COLO829 (cell line): ENCODE measurements around the gene ADCK2.
"Not testable (repeated sequence)": the region's sequence is repeated elsewhere in the genome, so short reads cannot be mapped to it uniquely, and the experiment has no call there.

Source experiments
- DNase-seq: peaks from one replicate; pipeline ENCODE4 v3.0.0; 2012; ENCODE audit warnings: low spot score

The ADCK2 gene

DNA sequence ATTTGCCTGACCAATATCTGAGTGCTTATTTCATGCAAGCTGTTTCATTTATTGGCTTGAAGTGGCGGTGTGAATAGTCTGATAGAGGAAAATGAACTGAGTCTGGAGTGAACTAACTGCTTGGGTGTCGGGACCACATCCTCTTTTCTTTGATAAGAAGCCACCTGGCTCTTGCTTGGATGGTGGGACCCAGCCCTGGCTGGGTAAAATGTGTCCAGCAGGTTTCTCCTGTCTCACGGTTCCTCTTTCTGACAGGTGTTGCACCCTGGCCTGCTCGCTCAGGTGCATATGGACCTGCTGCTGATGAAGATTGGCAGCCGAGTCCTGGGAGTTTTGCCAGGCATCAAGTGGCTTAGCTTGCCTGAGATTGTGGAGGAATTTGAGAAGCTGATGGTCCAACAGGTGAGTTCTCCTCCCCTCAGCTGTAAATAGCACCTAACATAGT lies 1.6 kb downstream of the ADCK2 start:
- DNase-seq = no peak

DNA sequence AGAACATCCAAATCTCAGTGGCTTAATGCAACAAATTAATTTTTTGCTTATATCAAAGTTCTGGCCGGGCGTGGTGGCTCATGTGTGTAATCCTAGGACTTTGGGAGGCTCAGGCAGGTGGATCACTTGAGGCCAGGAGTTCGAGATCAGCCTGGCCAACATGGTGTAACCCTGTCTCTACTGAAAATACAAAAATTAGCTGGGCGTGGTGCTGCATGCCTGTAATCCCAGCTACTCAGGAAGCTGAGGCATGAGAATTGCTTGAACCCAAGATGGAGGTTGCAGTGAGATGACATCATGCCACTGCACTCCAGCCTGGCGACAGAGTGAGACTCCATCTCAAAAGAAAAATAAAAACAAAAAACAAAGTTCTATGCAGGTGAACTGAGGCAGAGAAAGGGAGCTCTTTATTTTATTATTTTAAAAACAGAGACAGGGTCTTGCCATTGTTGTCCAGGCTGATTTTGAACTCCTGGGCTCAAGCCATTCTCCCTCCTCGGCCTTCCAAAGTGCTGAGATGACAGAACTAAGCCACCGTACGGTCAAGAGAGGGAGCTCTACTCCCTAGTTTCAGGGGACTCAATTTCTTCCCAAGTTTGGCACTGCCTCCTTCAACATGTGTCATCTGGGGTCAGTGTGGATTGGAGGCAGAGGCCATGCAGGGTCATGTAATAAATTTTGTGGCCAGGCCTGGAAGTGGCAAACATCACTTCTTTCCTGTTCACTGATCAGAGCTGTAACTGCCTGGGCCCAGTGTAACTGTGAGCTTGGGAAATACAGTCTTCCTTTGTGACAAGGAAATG lies 2.4 kb downstream of the ADCK2 start:
- peak; percentile 68 for DNase-seq

DNA sequence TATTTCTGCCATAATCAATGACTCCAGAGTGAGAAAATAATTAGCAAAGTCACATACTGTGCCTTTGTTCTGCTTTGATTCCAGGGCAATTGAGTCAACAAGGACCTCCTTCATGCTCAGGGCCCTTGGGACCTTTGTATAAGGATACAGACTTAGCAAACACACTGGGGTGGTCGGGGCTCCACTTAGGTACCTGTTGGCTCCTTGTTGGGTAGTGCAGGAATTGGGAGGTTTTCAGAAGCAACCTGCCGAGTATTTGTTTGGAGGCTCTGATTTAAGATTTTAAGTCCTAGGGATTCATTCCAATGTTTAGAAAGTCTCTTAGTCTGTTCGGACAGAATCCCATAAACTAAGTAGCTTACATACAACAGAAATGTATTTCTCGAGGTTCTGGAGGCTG lies 3.0 kb downstream of the ADCK2 start:
- no peak for DNase-seq

DNA sequence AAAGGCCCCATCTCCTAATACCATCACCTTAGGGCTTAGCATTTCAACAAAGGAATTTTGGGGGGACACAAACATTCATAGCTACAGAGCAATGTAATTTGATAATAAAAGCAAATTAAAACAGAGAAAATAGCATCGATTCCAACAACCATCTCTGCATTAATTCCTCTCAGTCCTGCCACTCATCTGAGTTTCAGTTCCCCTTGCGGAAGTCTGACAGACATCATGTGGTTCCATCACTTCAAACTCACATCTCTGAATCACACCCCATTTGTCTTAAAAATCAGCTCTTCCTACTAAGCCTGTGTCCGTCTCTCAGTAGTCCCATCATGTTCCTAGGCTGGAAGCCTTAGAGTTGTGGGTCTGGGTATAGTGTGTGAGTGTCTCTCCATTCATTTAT lies 3.6 kb downstream of the ADCK2 start:
- DNase-seq = no peak

DNA sequence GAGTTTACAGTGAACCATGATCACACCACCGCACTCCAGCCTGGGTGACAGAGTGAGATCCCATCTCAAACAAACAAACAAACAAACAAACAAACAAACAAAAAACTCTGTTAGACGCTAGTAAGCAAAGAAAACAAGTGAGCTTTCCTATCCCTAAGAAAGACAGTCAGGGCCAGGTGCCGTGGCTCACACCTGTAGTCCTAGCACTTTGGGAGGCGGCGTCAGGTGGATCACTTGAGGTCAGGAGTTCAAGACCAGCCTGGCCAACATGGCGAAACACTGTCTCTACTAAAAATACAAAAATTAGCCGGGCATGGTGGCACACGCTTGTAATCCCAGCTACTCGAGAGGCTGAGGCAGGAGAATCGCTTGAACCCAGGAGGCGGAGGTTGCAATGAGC lies 4.2 kb downstream of the ADCK2 start:
- DNase-seq = not testable (repeated sequence)

DNA sequence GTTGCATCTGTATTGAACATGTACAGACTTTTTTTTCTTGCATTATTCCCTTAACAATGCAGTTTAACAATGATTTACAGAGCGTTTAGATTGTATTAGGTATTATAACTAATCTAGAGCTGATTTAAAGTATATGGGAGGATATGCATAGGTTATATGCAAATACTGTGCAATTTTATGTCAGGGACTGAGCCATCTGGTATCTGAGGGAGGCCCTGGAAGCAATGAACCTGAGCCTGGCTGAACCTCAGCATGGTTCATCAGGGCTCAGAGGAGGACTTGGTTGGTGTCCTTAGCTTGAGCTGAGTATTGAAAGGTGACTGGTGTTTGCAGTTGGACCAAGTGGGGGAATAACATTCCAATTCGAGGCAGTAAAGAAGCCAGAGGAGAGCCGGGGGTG lies 4.8 kb downstream of the ADCK2 start:
- DNase-seq = no peak

DNA sequence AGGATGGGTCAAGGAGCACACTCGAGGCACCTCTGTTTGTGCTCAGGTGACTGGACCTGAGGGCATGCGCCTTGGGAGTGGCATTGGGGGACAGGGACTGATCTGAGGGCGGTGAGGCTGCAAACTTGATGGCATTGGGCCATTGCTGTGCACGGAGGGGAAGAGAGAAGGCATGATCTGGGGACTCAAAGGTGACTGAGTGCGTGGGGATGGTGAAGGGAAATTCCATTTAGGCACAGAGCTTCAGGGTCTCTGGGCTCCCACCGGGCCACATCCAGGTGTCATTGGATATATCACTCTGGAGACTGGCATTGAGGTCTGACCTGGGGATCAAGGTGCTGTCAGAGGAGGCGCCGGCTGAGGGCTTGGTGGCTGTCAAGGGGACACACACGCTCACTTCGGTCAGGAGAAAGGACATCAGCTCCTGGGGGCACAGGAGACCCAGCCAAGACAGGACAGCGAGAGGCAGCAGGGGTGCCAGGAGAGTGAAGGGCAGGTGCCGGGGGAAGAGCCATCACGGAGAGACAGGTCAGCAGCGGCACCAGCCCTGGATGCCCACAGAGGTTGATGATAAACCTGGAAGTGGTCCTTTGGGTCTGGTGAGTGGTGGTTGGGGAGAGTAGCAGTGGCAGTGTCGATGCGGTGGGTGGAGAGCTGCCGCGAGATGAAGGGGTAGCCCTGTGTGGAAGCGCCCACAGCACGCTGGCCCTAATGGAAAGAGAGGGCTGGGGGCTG lies 5.5 kb downstream of the ADCK2 start:
- DNase-seq = no peak

DNA sequence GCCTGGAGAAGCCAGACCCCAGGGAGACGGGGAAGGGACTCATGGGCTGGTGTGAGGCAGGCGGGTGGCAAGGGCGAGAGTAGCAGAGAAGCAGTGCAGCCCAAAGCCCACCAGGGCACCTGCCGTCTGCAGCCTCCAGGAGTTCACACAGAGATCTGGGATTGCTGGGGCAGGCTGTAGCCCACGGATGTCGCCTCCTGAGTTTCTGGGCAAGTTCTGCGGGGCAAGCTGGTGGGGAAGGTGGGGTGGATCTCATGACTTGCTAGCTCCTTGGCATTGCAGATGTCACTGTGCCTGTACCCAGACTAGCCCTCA lies 6.0 kb downstream of the ADCK2 start:
- no peak for DNase-seq

DNA sequence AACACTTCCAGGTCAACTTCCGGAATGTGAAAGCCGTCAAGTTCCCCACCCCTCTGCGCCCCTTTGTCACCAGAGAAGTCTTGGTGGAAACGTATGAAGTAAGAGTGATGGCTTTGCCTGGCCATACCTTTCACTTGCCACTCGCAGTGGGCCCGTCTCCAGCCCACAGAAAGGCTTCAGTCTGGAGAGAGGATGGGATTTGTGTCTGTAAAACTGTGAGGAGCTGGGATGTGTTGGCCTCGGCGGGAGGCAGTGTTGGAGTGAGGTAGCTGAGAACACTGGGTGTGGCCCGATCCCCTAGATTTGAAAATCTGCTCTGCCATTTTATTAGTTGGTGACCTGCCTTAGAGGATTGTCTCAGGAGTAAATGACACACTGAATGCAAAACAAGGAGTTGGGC lies 6.4 kb downstream of the ADCK2 start:
- no peak for DNase-seq

DNA sequence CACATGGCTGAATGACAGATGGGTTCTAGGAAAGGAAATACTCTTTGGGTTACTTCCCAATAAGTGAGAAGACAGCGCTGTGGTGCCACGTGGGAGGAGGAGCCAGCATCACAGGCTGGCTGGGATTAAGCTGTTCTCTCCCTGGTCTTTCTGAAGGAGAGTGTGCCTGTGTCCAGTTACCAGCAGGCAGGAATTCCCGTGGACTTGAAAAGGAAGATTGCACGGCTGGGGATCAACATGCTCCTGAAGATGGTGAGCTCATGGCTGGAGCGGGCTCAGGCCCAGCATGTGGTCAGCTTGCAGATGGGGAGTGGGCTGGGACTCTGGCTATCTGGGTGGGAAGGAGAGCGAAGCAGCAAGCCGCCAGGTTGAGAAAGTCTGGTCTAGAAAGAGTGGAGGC lies 8.1 kb downstream of the ADCK2 start:
- no peak for DNase-seq

DNA sequence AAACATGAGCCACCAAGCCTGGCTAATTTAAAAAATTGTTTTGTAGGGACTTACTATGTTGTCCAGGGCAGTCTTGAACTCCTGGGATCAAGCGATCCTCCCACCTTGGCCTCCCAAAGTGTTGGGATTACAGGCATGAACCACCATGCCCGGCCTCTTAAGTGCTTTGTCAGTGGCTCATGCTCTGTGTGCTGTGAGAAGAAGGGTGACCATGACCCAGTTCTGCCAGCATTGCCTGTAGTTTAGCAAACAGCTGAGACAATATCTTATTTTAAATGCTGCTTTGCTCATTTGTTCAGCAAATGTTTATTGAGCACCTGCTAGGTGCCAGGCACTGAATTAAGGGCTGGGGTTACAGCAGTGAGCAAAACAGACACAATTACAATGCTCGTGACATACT lies 9.0 kb downstream of the ADCK2 start:
- no peak for DNase-seq

DNA sequence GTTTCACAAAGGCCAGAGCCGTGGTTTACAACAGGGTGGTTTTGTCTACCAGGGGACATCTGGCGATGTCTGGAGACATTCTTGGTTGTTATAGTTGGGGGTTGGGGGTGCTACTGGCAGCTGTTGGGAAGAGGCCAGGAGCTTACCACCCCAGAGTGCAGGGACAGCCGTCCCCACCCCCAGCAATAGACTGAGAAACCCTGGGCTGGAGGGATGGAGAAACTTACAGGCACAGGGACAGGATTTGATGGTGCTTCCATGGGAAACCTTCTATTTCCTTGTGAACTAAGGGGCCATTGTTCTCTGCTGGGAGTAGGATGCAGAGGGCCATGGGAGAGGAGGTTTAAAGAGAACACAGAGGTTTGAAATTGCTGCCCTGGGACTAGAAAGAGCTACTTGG lies 10.9 kb downstream of the ADCK2 start:
- peak; percentile 99 for DNase-seq

DNA sequence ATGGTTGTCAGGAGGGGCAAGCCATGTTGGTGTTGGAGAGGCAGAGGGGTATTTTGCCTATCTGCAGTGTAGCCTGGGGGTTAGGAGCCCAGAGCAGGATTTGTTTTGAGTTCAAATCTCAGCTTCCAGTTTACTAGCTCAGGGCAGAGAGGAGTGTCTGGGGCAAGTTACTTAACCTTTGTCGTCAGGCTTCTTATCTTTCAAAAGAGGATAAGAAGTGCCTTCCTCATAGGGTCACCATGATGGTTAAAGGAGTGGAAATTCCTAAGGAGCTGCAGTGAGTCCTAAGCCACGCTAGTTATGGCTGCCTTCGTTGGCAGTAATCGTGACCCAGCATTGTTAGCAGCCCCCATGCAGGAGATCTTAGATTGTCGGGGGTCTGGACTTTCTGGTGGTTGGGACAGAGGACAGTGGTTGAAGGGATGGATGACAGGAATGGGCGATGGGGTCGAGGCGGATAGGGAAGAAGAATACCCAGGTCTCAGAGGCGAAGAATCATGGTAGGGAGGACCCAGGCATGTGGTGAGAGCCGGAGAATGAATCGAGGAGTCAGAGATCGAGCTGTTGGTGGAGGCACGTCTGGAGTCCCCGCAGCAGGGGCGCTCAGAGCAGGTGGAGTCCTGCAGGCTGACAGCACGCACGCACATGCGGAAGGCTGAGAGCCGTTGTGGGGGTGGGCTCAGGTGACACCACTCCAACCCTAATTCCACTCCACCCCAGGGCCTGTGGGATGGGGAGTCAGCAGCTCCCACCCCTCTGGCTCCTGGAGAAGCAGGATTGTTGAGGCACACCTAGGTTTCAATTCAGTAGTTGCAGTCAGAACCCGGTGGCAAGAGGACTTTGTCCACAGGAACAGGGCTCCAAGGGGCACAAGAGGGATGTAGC lies 11.6 kb downstream of the ADCK2 start:
- DNase-seq = no peak

DNA sequence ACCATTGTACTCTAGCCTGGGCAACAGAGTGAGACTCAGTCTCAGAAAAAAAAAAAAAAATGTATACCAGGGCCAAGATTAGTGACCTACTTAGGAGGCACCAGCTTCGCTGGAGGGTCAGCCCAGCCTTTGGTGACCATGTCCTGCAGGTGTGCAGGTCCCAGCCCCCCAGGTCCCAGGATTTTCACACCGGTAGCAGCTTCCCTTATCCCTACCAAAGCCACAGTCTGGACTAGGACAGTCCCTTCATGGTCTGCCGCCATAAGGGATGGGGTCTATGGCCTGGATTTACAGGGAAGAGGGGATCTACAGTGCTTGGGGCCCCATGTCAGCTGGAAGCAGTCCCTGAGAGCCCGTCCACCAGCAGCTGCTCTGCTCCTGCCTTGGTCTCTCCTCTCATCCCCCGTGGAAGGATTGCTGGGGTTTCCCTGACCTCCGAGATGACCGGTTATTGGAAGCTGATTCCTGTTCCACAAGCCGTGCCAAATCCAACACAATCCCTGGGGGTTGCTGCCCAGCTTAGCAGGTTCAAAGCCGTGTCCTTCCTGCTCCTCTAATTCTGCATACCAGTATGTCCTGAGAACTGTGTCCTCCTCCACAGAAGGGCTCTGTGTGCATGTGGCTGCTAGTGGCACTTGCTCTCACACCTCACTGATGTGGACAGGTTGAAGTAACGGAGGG lies 12.8 kb downstream of the ADCK2 start:
- no peak for DNase-seq

DNA sequence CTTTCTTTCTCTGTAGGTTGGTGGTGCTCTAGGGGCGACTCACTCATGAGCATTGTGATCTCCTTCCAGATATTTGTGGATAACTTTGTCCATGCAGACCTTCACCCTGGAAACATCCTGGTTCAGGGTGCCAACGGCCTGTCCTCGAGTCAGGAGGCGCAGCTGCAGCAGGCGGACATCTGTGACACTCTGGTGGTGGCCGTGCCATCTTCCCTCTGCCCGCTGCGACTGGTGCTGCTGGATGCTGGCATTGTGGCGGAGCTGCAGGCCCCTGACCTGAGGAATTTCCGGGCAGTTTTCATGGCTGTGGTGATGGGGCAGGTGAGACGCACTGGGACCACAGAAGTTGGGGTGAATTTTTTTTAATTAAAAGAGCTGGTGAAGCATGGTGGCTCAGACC lies 14.2 kb downstream of the ADCK2 start:
- DNase-seq = no peak

DNA sequence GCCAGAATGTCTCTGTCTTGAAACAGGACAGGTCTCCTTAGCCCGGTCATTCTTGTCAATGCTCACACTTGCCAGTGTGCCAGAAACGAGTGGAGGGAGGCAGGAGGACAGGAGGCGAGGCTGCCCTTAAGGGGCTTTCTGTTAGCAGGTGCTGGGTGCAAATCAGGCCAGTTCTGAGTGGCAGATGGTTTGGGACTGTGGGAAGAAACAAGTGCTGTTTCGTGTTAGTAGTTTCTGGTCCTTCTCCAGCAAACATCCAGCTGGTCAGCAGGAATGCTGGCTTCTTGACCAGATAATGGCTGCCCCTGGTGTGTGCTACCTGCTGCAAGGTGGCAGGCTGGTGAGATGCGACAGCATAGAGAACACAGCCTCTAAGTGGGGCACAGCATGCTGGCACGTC lies 15.6 kb downstream of the ADCK2 start:
- no peak for DNase-seq

DNA sequence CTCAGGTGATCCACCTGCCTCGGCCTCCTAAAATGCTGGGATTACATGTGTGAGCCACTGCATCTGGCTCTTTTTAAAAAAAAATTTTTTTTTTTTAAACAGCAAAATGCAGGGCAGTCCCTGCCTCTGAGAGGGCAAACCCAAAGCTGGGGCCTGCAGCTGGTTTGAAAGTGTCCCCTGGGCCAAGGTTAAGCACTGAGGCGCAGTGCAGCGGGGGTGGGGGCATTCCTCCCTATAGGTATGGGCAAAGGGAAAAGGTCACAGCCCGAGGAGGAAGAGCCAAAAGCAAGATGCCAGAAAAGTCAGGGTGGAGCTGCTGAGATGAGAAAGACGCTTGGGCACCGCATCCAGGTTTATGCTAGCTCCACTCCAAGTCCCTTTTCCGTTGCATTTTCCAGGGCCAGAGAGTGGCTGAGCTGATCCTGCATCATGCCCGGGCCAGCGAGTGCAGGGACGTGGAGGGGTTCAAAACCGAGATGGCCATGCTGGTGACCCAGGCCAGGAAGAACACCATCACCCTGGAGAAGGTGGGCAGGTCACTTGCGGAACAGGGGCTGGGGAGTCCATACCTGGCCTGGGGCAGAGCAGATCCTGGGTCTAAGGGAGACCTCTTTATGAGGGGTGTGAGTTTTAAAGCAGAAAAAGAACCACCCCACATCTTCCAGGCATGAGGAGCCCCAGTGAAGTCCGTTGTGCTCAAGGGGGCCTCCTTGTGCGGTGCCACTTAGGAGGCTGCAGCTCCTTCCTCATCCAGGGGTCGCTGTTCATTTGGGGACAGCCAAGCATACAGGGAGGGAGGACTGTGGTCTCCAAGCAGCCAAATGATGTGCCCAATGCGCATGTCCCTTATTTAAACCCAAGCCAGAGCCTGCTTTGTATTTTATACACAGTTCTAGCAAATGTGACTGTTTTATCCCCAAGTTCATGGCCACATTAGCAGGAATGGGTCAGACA lies 16.7 kb downstream of the ADCK2 start:
- no peak for DNase-seq

DNA sequence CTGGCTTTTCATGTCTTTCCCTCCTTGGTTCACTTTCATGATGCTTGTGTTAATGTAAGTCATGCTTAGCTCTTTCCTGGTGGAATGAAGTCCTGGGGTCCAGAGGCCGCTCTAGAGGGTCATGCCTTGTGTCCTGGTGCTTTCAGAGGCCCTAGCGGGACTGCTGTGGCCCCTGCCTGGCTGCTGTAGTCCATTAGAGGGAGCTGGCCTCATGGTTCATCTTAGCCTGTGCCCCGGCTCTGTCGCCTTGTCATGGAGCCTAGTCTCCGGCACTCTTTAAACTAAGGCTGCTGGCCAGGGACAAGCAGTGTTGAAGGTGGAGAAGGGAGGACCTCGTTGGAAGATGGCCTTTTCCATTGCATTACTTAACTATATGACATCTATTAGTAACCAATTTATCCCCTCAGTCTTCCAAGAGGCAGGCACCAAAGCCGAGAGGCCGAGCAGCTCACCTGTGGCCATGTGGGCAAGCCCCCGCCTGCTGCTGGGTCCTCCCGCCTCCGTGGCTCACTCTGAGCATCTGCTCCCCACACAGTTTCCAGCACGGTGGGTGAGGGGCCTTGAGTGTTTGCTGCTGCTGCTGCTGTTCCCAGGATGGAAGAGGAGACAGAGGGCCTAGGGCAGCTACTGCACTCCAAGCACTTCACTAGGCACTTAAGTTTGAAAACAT lies 18.8 kb downstream of the ADCK2 start:
- DNase-seq = no peak

DNA sequence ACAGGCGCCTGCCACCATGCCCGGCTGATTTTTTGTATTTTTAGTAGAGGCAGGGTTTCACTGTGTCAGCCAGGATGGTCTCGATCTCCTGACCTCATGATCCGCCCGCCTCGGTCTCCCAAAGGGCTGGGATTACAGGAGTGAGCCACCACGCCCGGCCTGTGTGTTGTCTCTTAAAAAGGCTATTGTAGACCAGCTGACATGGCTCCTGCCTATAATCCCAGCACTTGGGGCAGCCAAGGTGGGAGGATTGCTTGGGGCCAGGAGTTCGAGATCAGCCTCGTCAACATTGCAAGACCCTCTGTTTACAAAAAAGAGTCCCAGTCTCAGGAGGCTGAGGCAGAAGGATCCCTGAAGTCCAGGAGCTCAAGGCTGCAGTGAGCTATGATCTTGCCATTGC lies 21.1 kb downstream of the ADCK2 start:
- DNase-seq = not testable (repeated sequence)

DNA sequence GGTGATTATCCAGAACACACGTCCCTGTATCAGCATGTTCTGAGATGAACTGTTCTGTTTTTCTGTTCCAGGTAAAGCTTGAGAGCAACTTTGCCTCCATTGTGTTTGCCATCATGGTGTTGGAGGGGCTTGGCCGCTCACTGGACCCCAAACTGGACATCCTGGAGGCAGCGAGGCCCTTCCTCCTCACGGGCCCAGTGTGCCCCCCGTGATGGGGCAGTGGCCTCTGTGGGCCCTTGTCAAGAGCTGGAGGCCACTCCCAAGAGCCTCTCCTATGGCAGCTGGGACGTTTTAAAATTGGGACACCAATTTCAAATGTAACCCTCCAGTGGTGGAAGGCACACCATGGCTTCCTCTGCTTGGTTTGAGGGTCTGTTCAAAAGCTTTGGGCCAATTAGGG lies 21.8 kb downstream of the ADCK2 start:
- no peak for DNase-seq

DNA sequence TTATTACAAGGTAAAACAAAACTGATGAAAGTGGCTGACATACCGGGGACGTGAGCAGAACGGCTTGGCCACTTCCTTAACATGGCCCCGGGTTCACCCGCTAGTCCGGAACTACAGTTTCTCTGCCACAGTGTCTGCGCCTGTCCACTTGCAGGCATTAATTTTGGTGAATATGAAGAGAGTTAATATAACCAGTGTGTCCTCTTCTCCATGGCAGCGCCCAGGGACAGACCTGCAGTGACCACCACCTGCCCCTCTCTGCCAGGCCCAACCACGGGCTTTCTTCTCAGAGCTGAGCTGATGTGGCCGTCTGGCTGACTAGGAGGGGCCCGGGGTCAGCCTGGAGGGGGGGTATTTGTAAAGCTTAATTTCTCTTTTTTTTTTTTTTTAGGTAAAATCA lies 22.6 kb downstream of the ADCK2 start:
- DNase-seq = no peak
